Measurements from ENCODE around the gene CHPT1.
"Not testable (repeated sequence)": the region's sequence is repeated elsewhere in the genome, so short reads cannot be mapped to it uniquely, and the experiment has no call there.

The CHPT1 gene

DNA sequence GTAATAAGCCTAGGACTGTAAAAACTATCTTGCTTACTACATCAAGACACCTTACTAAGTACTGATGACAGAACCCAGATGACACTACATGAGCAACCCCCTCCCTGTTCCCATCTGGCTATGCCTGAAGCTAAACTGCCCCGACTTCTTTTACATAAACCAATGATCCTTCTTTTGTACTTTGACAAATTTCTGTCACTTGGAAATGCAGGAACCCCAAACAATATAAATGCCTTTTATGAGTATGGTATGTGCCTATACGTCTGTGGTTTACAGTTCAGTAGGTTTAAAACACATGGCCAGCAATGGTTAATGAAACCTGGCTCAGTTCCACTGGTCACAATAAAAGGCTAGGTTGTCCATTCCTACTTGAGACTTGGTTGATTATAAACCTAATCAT lies 35.7 kb downstream of the CHPT1 start:
- no peak for DNase-seq (ENCODE audit: low read depth)
- H3K4me3 ChIP-seq (ENCODE audit: control insufficient read depth, low read depth, low read length): no peak overlapping the region
- TF ChIP-seq, protein P1, sequence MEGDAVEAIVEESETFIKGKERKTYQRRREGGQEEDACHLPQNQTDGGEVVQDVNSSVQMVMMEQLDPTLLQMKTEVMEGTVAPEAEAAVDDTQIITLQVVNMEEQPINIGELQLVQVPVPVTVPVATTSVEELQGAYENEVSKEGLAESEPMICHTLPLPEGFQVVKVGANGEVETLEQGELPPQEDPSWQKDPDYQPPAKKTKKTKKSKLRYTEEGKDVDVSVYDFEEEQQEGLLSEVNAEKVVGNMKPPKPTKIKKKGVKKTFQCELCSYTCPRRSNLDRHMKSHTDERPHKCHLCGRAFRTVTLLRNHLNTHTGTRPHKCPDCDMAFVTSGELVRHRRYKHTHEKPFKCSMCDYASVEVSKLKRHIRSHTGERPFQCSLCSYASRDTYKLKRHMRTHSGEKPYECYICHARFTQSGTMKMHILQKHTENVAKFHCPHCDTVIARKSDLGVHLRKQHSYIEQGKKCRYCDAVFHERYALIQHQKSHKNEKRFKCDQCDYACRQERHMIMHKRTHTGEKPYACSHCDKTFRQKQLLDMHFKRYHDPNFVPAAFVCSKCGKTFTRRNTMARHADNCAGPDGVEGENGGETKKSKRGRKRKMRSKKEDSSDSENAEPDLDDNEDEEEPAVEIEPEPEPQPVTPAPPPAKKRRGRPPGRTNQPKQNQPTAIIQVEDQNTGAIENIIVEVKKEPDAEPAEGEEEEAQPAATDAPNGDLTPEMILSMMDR (IDR thresholded peaks at IDR 0.05; ENCODE audit: control insufficient read depth, insufficient read depth, low read depth, low read length, missing control alignments): no peak

DNA sequence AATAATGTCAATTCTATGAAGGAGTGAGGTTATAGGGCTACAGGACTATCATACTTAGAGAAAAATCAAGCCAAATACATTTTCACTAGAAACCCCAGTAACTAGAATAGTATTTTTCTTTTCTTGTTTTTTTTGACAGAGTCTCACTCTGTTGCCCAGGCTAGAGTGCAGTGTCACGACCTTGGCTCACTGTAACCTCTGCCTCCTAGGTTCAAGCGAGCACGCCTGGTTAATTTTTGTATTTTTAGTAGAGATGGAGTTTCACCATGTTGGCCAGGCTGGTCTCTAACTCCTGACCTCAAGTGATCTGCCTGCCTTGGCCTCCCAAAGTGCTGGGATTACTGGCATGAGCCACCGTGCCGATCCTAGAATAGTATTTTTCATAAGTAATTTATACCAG lies 37.0 kb downstream of the CHPT1 start:
- not testable (repeated sequence) for DNase-seq (ENCODE audit: low read depth); H3K4me3 ChIP-seq (ENCODE audit: control insufficient read depth, low read depth, low read length)

DNA sequence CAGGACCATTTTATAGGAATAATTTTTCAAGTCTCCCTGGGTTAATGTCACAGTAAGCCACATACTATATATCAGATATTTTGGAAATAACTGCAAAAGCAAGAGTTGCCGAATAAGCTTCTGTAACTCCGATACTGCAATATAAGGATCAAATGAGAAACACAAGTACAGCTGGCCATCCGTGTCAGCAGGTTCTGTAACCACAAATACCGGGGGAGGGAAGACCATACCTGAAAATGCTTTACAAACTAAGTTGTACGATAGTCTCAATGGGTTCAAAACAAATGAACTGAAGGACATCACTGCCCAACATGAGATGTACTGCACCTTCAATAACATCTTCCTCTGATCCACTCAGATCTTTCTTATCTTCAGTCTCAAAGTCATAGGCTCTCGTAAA lies 40.0 kb downstream of the CHPT1 start:
- TF ChIP-seq, protein P1 (IDR thresholded peaks at IDR 0.05; ENCODE audit: control insufficient read depth, insufficient read depth, low read depth, low read length, missing control alignments): no peak
- DNase-seq (ENCODE audit: low read depth): no peak
- H3K4me3 ChIP-seq (ENCODE audit: control insufficient read depth, low read depth, low read length): no peak overlapping the region

DNA sequence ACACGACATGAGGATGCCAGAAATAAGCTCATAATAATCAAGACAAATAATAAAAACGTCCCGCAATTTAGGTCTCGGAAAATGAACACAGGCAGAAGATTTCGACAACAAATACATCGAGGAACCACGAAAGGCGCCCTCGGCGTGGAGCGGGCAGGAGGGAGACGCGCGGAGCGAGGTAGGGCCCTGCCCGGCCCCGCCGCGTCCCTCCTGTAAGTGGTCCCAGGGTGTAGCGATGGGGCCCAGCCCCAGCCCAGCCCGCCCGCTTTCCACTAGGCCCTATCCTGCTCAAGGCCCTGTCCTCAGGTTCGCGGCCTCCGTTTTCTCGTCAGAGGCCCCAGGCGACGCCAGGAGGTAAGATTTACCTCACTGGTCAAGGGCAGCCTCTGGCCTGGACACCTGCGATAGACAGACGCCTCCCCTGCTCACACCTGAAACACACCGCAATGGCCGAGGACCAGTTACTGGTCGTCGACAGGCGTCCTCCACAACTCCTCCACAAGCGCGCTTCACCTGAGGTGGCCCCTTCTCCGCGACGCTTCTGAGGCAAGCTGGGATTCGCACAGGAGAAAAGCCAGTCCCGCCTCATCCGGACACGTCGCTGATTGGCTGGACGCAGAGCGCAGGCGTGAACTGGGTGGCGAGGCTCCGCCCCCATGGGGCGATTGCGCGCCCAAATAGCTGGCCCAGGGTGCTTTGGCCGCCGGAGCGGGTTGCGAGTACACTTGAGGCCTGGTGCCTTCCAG lies 41.7 kb downstream of the CHPT1 start, which contains the start of gene SYCP3:
TSS of gene SYCP3 (minus strand) at position 543 of the 746 bp plus-strand sequence. CDS start 1,527 bp downstream, outside the sequence.
- no peak within 1 kb of the TSS for H3K4me3 ChIP-seq (ENCODE audit: control insufficient read depth, low read depth, low read length)
- no peak for DNase-seq (ENCODE audit: low read depth)
- TF ChIP-seq, protein P1 (IDR thresholded peaks at IDR 0.05; ENCODE audit: control insufficient read depth, insufficient read depth, low read depth, low read length, missing control alignments): no peak

DNA sequence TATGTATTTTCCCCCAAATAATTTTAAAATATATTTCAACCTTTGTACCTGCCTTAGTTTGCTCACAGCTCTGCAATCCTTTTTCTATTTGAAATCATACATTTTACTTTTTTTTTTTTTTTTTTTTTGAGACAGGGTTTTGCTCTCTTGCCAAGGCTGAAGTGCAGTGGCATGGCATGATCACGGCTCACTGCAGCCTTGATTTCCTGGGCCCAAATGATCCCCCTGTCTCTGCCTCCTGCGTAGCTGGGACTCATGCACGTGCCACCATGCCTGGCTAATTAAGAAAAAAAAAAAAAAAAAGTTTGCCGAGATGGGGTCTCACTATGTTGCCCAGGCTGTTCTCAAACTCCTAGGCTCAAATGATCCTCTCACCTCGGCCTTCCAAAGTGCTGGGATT lies 43.1 kb downstream of the CHPT1 start:
- H3K4me3 ChIP-seq (ENCODE audit: control insufficient read depth, low read depth, low read length): no peak overlapping the region
- TF ChIP-seq, protein P1 (IDR thresholded peaks at IDR 0.05; ENCODE audit: control insufficient read depth, insufficient read depth, low read depth, low read length, missing control alignments): no peak
- no peak for DNase-seq (ENCODE audit: low read depth)

DNA sequence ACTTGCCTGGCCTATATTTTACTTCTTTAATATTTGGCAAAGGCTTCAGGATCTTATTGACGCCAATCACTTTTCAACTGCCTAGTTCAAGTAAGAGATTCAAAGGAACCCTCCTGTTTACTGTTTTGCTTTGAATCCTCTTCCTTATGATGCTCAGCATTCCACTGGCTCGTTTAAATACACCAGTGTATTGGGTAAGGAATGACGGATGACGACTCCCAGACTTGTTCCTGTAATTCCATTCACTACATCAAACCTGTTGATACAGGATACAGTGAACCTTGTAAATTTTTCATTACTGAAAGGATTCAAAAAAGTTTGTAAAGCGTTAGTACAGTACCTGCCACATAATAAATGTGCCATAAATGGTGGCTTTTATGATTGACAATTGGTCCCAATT lies 43.5 kb downstream of the CHPT1 start:
- DNase-seq (ENCODE audit: low read depth): no peak
- TF ChIP-seq, protein P1 (IDR thresholded peaks at IDR 0.05; ENCODE audit: control insufficient read depth, insufficient read depth, low read depth, low read length, missing control alignments): no peak
- H3K4me3 ChIP-seq (ENCODE audit: control insufficient read depth, low read depth, low read length): no peak overlapping the region

DNA sequence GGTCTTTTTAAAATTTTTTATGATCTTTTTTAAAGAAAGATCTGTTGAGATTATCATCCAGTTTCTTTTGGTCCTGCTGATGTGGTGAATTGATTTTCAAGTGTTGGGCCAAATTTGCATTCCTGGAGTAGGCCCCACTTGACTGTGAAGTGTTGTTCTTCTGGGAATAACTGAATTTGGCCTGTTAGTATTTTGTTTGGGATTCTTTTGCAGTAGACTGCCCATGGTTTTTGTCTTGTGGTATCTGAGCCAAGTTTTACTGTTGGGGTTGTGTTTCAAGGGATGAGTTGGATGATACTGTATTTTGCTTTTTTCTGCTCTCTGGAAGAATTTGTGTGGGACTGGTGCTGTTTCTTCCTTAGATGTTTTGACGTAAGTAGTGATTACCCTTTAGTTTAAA lies 45.8 kb downstream of the CHPT1 start:
- no peak for DNase-seq (ENCODE audit: low read depth)
- TF ChIP-seq, protein P1 (IDR thresholded peaks at IDR 0.05; ENCODE audit: control insufficient read depth, insufficient read depth, low read depth, low read length, missing control alignments): no peak

More for the DNA sequence above, 45.8 kb downstream of the CHPT1 start:
- no peak overlapping the region for H3K4me3 ChIP-seq (ENCODE audit: control insufficient read depth, low read depth, low read length)
